ENCODE data around the gene CORO2B.

CORO2B gene

GRCh38 chr15:68726246-68726645, 147.5 kb downstream of the CORO2B start:
- no peaks in the 10 kb centered on the region for H3K36me3 Mint-ChIP-seq (ENCODE audit: low read depth)
- no peak for DNase-seq
- no peaks in the 10 kb centered on the region for H3K9me3 Mint-ChIP-seq
- H3K27ac Mint-ChIP-seq: no peak overlapping the region
- H3K27me3 Mint-ChIP-seq: peaks cover 6% of the 10 kb centered on the region
- H3K4me1 Mint-ChIP-seq (ENCODE audit: low read depth): no peaks in the 10 kb centered on the region
- no peak overlapping the region for H3K4me3 Mint-ChIP-seq

DNA sequence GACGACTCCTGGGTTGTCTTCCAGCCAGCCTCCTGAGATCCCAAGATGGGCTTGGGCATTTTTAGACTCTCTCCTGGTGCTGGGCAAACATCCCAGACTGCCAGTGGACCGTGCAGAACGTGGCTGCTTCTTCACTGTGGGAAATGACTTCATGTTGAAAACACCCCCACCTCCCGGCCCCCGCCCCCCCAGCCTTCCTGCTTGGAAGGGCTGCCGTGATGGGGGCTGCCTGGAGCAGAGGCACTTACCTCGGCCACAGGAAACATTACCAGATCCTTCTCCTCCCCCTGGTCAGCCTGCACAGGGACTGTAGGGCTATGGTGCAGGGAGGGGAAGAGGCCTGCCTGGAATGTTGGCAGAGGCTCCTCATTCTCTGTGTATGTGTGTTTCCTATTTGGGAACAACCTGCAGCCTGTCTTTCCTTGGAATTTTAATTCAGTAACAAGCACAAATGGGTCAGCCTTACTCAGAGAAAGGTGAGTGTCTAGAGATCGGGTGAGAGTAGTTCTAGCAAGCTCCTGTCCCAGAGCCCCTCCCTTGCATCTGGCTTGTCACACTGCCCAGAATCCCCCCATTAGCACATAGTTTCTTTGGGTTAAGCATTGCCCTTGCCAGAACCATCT, 151.1 kb downstream of the CORO2B start:
- Mint-ChIP-seq H3K4me3 (no peak overlapping the region), H3K9me3 (no peaks in the 10 kb centered on the region), H3K27ac (no peak overlapping the region), H3K36me3 (ENCODE audit: low read depth) (no peaks in the 10 kb centered on the region), H3K4me1 (ENCODE audit: low read depth) (peaks cover 3% of the 10 kb centered on the region), H3K27me3 (peaks cover 6% of the 10 kb centered on the region)
- DNase-seq: no peak

DNA sequence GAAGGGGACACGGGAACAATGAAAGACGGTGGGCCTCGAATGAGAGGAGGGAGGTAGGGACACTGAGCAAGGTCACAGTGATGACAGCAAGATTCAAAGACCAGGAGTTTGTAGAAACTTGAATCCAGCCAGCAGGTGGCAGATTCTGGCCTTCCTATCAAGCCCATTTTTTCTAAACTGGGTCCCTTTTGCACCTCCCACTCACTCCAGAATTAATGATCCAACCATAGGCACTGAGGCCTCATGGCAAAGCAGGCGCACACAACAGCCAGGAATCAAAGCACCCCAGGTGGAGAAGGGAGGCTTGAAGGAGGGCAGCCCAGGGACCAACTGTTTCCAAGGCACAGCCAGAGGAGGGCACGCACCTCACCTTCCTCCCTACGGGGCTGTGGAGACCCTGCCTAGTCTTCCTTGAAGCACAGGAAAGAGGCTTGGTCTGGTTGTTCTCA, 151.7 kb downstream of the CORO2B start:
- no peak overlapping the region for H3K27ac Mint-ChIP-seq

DNA sequence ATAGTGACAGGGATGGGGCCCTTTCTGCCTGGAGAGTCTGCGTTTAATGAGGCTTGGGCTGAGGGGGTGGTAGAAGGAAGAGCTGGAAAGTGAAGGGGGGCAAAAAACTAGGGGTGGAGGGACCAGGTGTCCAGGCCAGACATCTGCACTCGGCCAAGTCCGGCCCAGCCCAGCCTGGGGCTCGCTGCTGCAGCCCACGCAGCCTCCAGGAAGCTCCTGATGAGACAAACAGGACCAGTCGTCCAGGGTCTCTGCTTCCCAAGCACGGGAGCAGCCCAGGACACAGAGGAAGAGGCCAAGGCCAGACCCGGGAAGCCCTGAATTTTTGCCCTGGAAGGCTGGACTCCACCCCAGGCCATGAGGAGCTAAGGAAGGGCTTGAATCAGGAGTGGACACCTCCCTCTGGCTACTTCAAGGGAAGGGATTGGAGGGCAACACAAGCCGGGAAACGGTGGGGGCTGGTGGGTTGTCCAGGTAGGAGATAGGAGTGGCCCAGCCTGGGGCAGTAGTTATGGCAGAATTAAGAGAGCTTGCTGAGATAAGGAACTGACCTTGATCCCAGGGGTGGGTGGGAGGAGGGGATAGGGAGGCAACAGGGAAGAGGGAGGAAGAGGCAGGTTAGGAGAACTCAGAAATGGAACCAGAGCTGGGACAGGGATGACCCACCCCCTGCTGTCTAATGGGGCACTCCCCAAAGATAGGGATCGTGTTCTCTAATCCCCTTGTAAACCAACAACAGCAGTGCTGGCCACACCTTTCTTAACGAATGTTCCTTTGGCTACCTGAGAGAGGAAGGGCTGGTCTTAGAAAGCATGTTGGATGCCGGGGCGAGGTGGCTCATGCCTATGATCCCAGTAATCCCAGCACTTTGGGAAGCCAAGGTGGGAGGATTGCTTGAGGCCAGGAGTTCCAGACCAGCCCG, 152.4 kb downstream of the CORO2B start:
- Mint-ChIP-seq H3K27me3 (no peaks in the 10 kb centered on the region), H3K9me3 (no peaks in the 10 kb centered on the region)

More for the DNA sequence above, 151.7 kb downstream of the CORO2B start:
- Mint-ChIP-seq H3K36me3 (ENCODE audit: low read depth) (no peaks in the 10 kb centered on the region), H3K4me3 (no peak overlapping the region), H3K9me3 (no peaks in the 10 kb centered on the region), H3K4me1 (ENCODE audit: low read depth) (peaks cover 3% of the 10 kb centered on the region), H3K27me3 (peaks cover 4% of the 10 kb centered on the region)
- peak; percentile 44 for DNase-seq

GRCh38 chr15:68732451-68732850, 153.7 kb downstream of the CORO2B start:
- Mint-ChIP-seq H3K27ac (no peak overlapping the region), H3K4me3 (no peak overlapping the region), H3K27me3 (no peaks in the 10 kb centered on the region), H3K4me1 (ENCODE audit: low read depth) (peaks cover 3% of the 10 kb centered on the region), H3K9me3 (no peaks in the 10 kb centered on the region), H3K36me3 (ENCODE audit: low read depth) (no peaks in the 10 kb centered on the region)
- DNase-seq: no peak

More for the DNA sequence above, 152.4 kb downstream of the CORO2B start:
- no peak for DNase-seq
- Mint-ChIP-seq H3K4me3 (no peak overlapping the region), H3K4me1 (ENCODE audit: low read depth) (peaks cover 3% of the 10 kb centered on the region), H3K27ac (no peak overlapping the region), H3K36me3 (ENCODE audit: low read depth) (no peaks in the 10 kb centered on the region)

DNA sequence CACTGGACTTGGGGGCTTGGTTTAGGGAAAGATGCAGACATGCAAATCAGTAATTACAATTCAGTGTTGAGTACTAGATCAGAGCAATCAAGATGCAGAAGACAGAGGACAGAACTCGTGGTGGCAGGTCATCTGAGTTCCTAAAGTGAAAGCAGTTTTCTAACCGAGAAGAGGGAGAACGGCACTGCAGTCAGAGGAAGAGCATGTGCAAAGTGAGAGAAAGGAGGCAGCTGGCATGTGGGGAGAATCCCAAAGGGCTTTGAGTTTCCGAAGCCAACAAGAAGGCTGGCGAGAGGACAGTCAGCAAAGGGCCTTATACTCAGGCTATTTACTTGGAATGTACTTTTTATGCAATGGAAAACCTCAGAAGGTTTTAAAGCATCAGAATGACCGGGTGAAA, 154.9 kb downstream of the CORO2B start:
- no peak for DNase-seq
- no peaks in the 10 kb centered on the region for H3K9me3 Mint-ChIP-seq
- peaks cover 3% of the 10 kb centered on the region for H3K4me1 Mint-ChIP-seq (ENCODE audit: low read depth)
- no peaks in the 10 kb centered on the region for H3K27me3 Mint-ChIP-seq
- no peak overlapping the region for H3K4me3 Mint-ChIP-seq
- H3K27ac Mint-ChIP-seq: no peak overlapping the region
- H3K36me3 Mint-ChIP-seq (ENCODE audit: low read depth): no peaks in the 10 kb centered on the region

DNA sequence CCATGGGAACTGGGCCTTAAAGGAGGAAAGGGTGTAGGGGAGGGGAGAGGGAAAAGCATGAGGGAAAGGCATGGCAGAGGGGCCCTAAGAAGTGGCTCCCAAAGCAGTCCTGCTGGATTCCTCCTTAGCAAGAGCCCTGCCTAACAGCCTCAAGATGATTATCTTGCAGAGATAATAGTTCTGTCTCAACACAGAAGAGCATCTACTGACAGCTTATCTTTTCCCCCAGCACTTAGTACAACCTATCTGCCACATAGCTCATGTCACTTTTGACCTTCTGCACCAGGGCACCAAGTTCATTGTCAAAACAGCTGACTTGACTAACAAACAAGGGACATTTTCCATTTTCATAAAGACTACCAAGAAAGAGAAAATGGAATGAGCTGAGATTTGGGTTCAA, 155.6 kb downstream of the CORO2B start:
- Mint-ChIP-seq H3K27me3 (no peaks in the 10 kb centered on the region), H3K9me3 (no peaks in the 10 kb centered on the region), H3K4me3 (no peak overlapping the region), H3K27ac (no peak overlapping the region), H3K4me1 (ENCODE audit: low read depth) (peaks cover 3% of the 10 kb centered on the region), H3K36me3 (ENCODE audit: low read depth) (no peaks in the 10 kb centered on the region)
- DNase-seq: no peak

DNA sequence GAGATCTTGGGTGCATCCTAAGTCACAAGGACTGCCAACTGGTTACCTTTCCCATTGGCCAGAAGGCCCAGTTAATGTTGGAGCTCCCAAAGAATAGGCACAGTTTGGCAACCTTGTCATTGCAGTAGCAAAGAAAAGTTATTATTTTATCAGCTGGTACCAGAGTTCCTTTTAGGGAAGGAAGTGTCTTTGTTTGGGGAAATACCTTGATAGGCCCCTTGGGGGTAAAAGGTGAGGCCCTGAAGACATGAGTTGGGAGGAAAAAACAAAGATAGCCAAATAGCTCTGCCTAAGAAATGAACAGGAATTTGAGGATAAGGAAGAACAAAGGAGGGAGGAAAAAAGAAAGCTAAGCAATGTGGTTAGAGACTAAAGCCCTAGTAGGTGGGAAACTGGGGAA, 156.1 kb downstream of the CORO2B start:
- no peaks in the 10 kb centered on the region for H3K36me3 Mint-ChIP-seq (ENCODE audit: low read depth)
- no peak overlapping the region for H3K4me3 Mint-ChIP-seq
- H3K27me3 Mint-ChIP-seq: no peaks in the 10 kb centered on the region
- peaks cover 3% of the 10 kb centered on the region for H3K4me1 Mint-ChIP-seq (ENCODE audit: low read depth)
- no peak overlapping the region for H3K27ac Mint-ChIP-seq
- DNase-seq: no peak
- H3K9me3 Mint-ChIP-seq: no peaks in the 10 kb centered on the region

DNA sequence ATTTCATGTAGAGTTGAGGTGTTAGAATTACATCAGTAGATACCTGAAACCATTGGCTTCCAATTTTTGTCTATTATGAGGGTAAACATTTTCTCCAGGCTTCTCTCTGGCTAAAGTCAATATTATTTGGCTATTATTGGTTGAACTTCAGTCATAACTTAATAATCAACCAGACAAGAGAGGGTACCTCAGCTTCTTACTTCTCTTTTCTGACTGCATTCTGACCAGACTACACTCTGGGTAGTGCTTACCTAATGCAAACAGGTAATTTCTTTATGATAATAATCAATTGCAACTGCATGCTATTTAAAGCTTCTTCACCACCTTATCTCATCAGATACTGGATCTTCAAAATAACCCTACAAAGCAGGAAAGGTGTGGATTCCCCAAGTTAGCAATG, 156.8 kb downstream of the CORO2B start:
- Mint-ChIP-seq H3K4me3 (no peak overlapping the region), H3K36me3 (ENCODE audit: low read depth) (no peaks in the 10 kb centered on the region), H3K9me3 (no peaks in the 10 kb centered on the region), H3K27ac (no peak overlapping the region), H3K4me1 (ENCODE audit: low read depth) (peaks cover 3% of the 10 kb centered on the region), H3K27me3 (peaks cover 4% of the 10 kb centered on the region)
- DNase-seq: no peak

DNA sequence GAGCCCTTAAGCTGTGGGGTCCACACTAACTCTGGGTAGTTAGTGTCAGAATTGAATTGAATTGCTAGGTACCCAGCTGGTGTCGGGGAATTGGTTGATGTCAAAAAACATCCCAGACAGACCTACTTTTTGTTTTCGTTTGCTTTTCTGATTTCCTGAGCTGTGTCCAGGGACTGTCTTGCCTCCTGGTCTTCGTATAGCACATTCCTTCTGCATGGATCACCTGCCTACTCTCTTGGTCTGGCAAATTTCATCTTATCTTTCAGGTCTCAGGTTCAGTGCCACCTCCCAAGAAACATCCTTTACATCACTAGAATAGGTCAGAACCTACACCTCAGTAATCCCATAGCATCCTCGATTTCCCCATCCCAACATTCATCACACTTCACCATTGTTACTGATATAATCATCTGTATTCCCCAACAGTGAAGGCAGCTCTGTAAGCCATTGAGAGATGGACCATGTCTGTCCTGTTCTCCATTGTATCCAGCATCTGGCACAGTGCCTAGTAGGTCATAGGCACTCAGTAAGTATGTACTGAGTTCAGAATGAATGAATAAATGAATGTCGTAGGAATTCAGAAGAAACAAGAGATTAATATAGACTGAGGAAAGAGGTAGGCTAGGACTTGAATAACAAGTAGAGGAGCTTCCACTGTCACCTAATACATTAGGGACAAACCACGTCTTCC, 160.7 kb downstream of the CORO2B start:
- Mint-ChIP-seq H3K4me1 (ENCODE audit: low read depth) (no peaks in the 10 kb centered on the region), H3K27ac (no peak overlapping the region), H3K27me3 (peaks cover 4% of the 10 kb centered on the region), H3K36me3 (ENCODE audit: low read depth) (no peaks in the 10 kb centered on the region), H3K9me3 (no peaks in the 10 kb centered on the region), H3K4me3 (no peak overlapping the region)
- no peak for DNase-seq

- Mint-ChIP-seq H3K4me1 (ENCODE audit: low read depth) (no peaks in the 10 kb centered on the region), H3K36me3 (ENCODE audit: low read depth) (no peaks in the 10 kb centered on the region), H3K27me3 (peaks cover 4% of the 10 kb centered on the region), H3K27ac (no peak overlapping the region), H3K9me3 (no peaks in the 10 kb centered on the region), H3K4me3 (no peak overlapping the region)
- DNase-seq: no peak
Measured at GRCh38 chr15:68743256-68743655, 164.5 kb downstream of the CORO2B start.

DNA sequence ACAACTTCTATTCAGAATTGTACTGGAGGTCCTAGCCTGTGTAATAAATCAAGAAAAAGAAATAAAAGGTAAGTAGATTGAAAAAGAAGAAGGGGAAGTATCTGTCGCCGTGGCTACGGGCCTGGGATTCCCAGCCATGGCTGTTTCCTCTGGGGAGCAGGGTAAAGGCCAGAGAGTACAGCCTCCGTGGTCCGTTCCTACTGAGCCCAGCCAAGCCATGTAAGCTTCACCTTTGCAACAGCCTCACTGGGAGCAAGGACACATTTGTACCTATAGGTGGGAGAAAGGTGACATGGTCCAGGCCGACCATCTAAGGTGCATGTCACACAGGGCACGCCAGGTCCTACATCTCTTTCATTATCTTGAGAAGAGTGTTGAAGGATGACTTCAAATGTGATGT, 170.6 kb downstream of the CORO2B start:
- DNase-seq: no peak
- Mint-ChIP-seq H3K27me3 (no peaks in the 10 kb centered on the region), H3K4me1 (ENCODE audit: low read depth) (peaks cover 2% of the 10 kb centered on the region), H3K9me3 (no peaks in the 10 kb centered on the region), H3K27ac (no peak overlapping the region), H3K36me3 (ENCODE audit: low read depth) (no peaks in the 10 kb centered on the region), H3K4me3 (no peak overlapping the region)

- Mint-ChIP-seq H3K4me1 (ENCODE audit: low read depth) (peaks cover 5% of the 10 kb centered on the region), H3K27me3 (no peaks in the 10 kb centered on the region), H3K36me3 (ENCODE audit: low read depth) (no peaks in the 10 kb centered on the region), H3K9me3 (no peaks in the 10 kb centered on the region), H3K27ac (no peak overlapping the region), H3K4me3 (no peak overlapping the region)
- DNase-seq: no peak
Measured at GRCh38 chr15:68749793-68750192, 171.0 kb downstream of the CORO2B start.

- Mint-ChIP-seq H3K27ac (no peak overlapping the region), H3K27me3 (peaks cover 10% of the 10 kb centered on the region), H3K9me3 (no peaks in the 10 kb centered on the region), H3K4me1 (ENCODE audit: low read depth) (peaks cover 9% of the 10 kb centered on the region), H3K4me3 (no peak overlapping the region), H3K36me3 (ENCODE audit: low read depth) (no peaks in the 10 kb centered on the region)
- no peak for DNase-seq
Measured at GRCh38 chr15:68751622-68752021, 172.8 kb downstream of the CORO2B start.

DNA sequence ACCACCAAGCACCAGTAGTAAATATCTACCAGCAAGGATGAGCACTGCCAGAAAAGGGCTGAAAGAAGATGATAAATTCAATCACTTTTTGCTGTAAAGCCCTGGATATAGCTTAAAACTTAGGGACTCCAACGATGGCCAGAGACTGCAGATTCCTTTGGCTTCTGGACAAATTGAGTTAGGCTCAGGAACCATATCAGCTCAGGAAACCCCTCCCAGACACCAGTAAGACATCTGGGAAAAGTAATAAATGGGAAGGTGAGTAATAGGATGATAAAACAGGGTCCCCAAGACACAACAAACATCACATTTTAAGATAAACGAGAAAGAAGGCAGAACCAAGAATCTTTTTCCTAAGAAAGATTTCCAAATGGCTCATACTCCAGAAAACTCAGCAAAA, 176.9 kb downstream of the CORO2B start:
- Mint-ChIP-seq H3K36me3 (ENCODE audit: low read depth) (no peaks in the 10 kb centered on the region), H3K4me3 (no peak overlapping the region), H3K9me3 (no peaks in the 10 kb centered on the region), H3K27me3 (peaks cover 10% of the 10 kb centered on the region), H3K27ac (no peak overlapping the region), H3K4me1 (ENCODE audit: low read depth) (peaks cover 9% of the 10 kb centered on the region)
- no peak for DNase-seq

Measured in activated T-cell treated with anti-CD3 and anti-CD28 coated beads, Interleukin-2, amount 50 U/mL, for 24 hours (primary cell).